A549 treated with Hydrocortisone at 1 μM for 4 hours (cell line): Measurements from ENCODE around the gene TMCO2. TPM values are rescaled to one million over a fixed set of nuclear protein-coding genes. Genes with fewer than 3 reads are reported as not detected.

Experiments used
- total RNA-seq: library from RNA; stranded (reverse); fragments of 200-300 nt; extraction: Qiagen RNA extraction; gene quantifications from 5 replicates; pipeline ENCODE4 v1.2.3, GENCODE V29; 2022

The TMCO2 gene
- total RNA-seq = not detected in 5 replicates

DNA sequence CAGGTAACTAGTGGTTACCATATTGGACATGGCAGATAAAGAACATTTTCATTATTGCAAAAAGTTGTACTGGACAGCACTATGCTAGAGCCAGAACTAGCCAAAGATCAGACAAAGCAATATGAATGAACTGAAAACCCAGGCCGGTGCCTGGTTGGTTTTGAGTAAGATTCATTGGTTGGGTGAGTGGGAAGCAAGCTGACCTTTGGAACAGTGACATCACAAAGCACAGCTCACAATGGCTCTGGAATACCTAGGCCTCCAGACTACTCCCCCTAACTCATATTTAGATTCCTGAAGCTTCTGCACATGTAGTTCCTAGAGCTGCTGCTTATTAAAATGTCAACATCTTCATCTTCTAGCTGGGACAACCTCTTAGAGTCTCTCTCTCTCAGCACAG, at the start of gene TMCO2:
TSS of gene TMCO2 (plus strand) at position 283 of the 400 bp plus-strand sequence. CDS start at position 340, 57 bp downstream.

DNA sequence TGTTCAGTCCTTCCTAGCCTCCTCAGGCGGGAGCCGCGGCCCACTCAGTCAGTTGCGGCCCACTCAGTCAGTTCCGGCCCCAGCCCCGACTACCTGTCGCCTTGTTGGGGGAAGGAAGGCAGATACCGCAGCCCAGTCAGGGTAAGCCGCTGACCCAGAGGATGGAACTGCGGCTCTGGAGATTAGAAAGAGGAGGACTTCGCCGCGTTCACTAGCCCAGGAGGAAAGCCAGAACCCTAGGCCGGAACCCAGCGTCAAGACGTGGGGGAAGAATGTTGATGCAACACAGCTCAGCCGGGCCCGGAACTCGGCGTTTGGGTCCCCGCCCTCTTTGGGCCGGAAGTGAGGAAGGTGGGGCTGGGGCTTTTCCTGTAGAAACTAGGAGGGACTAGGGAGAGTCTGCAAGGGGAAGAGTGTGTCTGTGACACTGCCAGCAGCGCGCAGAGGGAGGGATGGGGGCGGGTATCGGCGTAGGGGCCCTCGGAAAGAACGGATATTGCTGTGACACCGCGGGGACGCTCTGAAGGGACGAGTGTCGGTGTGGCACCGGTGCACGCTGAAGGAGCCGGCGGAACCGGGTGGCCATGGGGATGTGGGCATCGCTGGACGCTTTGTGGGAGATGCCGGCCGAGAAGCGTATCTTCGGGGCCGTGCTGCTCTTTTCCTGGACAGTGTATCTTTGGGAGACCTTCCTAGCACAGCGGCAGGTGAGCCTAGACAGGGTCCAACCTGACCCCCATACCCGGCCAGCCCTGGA, 10.1 kb downstream of the TMCO2 start, which contains the start of gene ZMPSTE24:
TSS of gene ZMPSTE24 (plus strand) at position 549 of the 757 bp plus-strand sequence. CDS start at position 585, 36 bp downstream.

Other genes starting within 250 kb of the TMCO2 start
- 206 to 312 TPM (median 240 TPM) in 5 replicates for gene CAP1, start 207.2 kb upstream of the TMCO2 start, total RNA-seq
- 62.3 to 75.2 TPM (median 62.9 TPM) in 5 replicates for gene PPT1, start 150.7 kb upstream of the TMCO2 start, total RNA-seq
- gene RLF, start 86.5 kb upstream of the TMCO2 start, total RNA-seq = 4.5 to 6.9 TPM (median 5.6 TPM) in 5 replicates
- 34.1 to 48.3 TPM (median 38.4 TPM) in 5 replicates for gene ZMPSTE24, start 10.3 kb downstream of the TMCO2 start, total RNA-seq
- gene COL9A2, start 69.3 kb downstream of the TMCO2 start, total RNA-seq = 0.09 to 0.31 TPM (median 0.20 TPM) in 5 replicates
- gene SMAP2, start 125.8 kb downstream of the TMCO2 start, total RNA-seq = 9.0 to 10.0 TPM (median 9.8 TPM) in 5 replicates
- gene ZFP69B, start 202.5 kb downstream of the TMCO2 start, total RNA-seq = 1.2 to 2.4 TPM (median 1.8 TPM) in 5 replicates
- gene ZFP69, start 229.4 kb downstream of the TMCO2 start, total RNA-seq = not detected in 5 replicates